GM10266 (cell line): ENCODE results near the gene CLHC1.

ENCODE experiments used
- DNase-seq: peaks from one replicate; pipeline ENCODE4 v3.0.0; 2012; ENCODE audit errors: extremely low spot score
- CTCF ChIP-seq: IDR thresholded peaks from 2 replicates; pipeline ENCODE4 v1.5.1; 2012; ENCODE audit warnings: mild to moderate bottlenecking, low read depth; ENCODE audit not compliant: control insufficient read depth, insufficient read depth; ENCODE audit errors: missing control alignments

The CLHC1 gene

GRCh38 chr2:55236992-55237543, 5.0 kb upstream of the CLHC1 start:
- no peak for DNase-seq
- TF ChIP-seq CTCF, result no peak

GRCh38 chr2:55235724-55236538, 3.8 kb upstream of the CLHC1 start:
- no peak for DNase-seq
- TF ChIP-seq CTCF, result no peak

- no peak for TF ChIP-seq CTCF
- no peak for DNase-seq
Observed at GRCh38 chr2:55233658-55233940, 1.5 kb upstream of the CLHC1 start.

GRCh38 chr2:55232863-55233657, 967 bp upstream of the CLHC1 start:
- no peak for DNase-seq
- no peak for TF ChIP-seq CTCF

- DNase-seq, result no peak
- TF ChIP-seq CTCF, result no peak
Observed at GRCh38 chr2:55231546-55232083, 478 bp downstream of the CLHC1 start.

GRCh38 chr2:55230551-55230950, 1.5 kb downstream of the CLHC1 start:
- no peak for TF ChIP-seq CTCF
- DNase-seq, result no peak
